Urothelium cell line (cell line): ENCODE measurements around the gene RASA3.
A peak's percentile ranks its signal among the peaks of the same experiment; 100 is the strongest.
"Not testable (repeated sequence)": the region's sequence is repeated elsewhere in the genome, so short reads cannot be mapped to it uniquely, and the experiment has no call there.

Source experiments
- DNase-seq: peaks from one replicate; pipeline ENCODE4 v3.0.0; 2011; ENCODE audit warnings: low spot score, mixed read lengths
- FAIRE-seq: peaks from 2 replicates; lab custom pipeline; 2011; peaks lifted over from hg19 to GRCh38; lab: Jason Lieb, UNC

The RASA3 gene

GRCh38 chr13:114024603-114025404, 107.6 kb downstream of the RASA3 start:
- FAIRE-seq = no peak
- no peak for DNase-seq

GRCh38 chr13:114023716-114024602, 108.5 kb downstream of the RASA3 start:
- no peak for DNase-seq

GRCh38 chr13:114022876-114023275, 109.5 kb downstream of the RASA3 start:
- FAIRE-seq = no peak
- DNase-seq = no peak

More at GRCh38 chr13:114023716-114024602, 108.5 kb downstream of the RASA3 start:
- FAIRE-seq = no peak

- FAIRE-seq = no peak
- DNase-seq = no peak
These were observed 110.1 kb downstream of the RASA3 start for GRCh38 chr13:114022309-114022669.

GRCh38 chr13:114021464-114022308, 110.7 kb downstream of the RASA3 start:
- FAIRE-seq (peak; percentile 72), DNase-seq (no peak)

- DNase-seq = no peak
- no peak for FAIRE-seq
These were observed 111.5 kb downstream of the RASA3 start for GRCh38 chr13:114020750-114021463.

- not testable (repeated sequence) for DNase-seq, FAIRE-seq
These were observed 112.3 kb downstream of the RASA3 start for GRCh38 chr13:114020134-114020533.

GRCh38 chr13:114019367-114019766, 113.1 kb downstream of the RASA3 start:
- DNase-seq = peak; percentile 54
- no peak for FAIRE-seq

- no peak for FAIRE-seq
- no peak for DNase-seq
These were observed 113.9 kb downstream of the RASA3 start for GRCh38 chr13:114018461-114019055.

GRCh38 chr13:114017966-114018365, 114.5 kb downstream of the RASA3 start:
- no peak for DNase-seq
- no peak for FAIRE-seq

- FAIRE-seq (peak; percentile 5), DNase-seq (peak; percentile 40)
These were observed 115.3 kb downstream of the RASA3 start for GRCh38 chr13:114017028-114017630.

GRCh38 chr13:114016321-114017027, 115.9 kb downstream of the RASA3 start:
- no peak for DNase-seq
- FAIRE-seq = no peak

- FAIRE-seq = no peak
- DNase-seq = no peak
These were observed 116.5 kb downstream of the RASA3 start for GRCh38 chr13:114015969-114016295.

- FAIRE-seq = peak; percentile 86
- DNase-seq = no peak
These were observed 117.1 kb downstream of the RASA3 start for GRCh38 chr13:114015111-114015968.

- DNase-seq (no peak), FAIRE-seq (no peak)
These were observed 118.3 kb downstream of the RASA3 start for GRCh38 chr13:114013952-114014629.

GRCh38 chr13:114013336-114013735, 119.1 kb downstream of the RASA3 start:
- no peak for FAIRE-seq

GRCh38 chr13:114012921-114013320, 119.5 kb downstream of the RASA3 start:
- FAIRE-seq (no peak), DNase-seq (no peak)

More at GRCh38 chr13:114013336-114013735, 119.1 kb downstream of the RASA3 start:
- no peak for DNase-seq
